ENCODE results near the gene PTPN6.

DNA sequence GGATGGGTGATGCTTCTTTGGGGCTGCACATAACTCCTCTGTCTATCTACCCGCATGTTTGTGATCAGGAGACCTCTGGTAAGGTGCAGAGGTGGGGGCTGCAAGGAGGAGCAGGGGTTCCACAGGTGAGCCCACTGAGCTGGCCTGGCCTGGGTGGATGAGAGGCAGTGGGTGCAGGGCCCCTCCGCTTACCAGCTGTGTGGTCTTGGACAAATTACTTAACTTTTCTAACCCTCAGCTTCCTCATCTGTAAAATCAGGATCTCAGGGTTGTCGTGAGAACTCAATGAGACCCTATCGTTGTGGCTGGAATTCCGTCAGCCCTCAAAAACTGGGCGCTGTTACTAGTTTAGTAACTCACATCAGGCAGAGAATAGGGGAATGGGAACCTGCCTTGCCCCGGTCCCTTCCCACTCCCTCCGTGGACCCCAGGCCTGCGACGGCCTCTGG, 7.5 kb downstream of the PTPN6 start:
- TF ChIP-seq, protein P1, sequence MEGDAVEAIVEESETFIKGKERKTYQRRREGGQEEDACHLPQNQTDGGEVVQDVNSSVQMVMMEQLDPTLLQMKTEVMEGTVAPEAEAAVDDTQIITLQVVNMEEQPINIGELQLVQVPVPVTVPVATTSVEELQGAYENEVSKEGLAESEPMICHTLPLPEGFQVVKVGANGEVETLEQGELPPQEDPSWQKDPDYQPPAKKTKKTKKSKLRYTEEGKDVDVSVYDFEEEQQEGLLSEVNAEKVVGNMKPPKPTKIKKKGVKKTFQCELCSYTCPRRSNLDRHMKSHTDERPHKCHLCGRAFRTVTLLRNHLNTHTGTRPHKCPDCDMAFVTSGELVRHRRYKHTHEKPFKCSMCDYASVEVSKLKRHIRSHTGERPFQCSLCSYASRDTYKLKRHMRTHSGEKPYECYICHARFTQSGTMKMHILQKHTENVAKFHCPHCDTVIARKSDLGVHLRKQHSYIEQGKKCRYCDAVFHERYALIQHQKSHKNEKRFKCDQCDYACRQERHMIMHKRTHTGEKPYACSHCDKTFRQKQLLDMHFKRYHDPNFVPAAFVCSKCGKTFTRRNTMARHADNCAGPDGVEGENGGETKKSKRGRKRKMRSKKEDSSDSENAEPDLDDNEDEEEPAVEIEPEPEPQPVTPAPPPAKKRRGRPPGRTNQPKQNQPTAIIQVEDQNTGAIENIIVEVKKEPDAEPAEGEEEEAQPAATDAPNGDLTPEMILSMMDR (IDR thresholded peaks at IDR 0.05), result no peak
- TF ChIP-seq EZH2phosphoT487 (IDR thresholded peaks at IDR 0.05), result no peak
- no peak for TF ChIP-seq EZH2 (IDR thresholded peaks at IDR 0.05)

All from neural progenitor cell (in vitro differentiated cells).